Prostate gland (tissue), 2 donors: ENCODE results near the gene SCFD2.

Experiments
- POLR2A ChIP-seq: fragments of 450-650 bp; IDR thresholded peaks from one replicate; pipeline ENCODE4 v1.6.1; 2016; ENCODE audit warnings: antibody characterized with exemption, mild to moderate bottlenecking
- POLR2AphosphoS5 ChIP-seq: sonication (generic); formaldehyde crosslinking; IDR thresholded peaks from one replicate; pipeline ENCODE4 v1.6.1; 2017; ENCODE audit warnings: antibody characterized with exemption
- TF ChIP-seq, protein P1 (sequence below), 4 experiments: fragments of 200-600 bp in 2 of 4; fragments of 450-650 bp in 2 of 4; sonication (generic) in 2 of 4; IDR thresholded peaks; 1 replicate in 3 of 4; 2 replicates in 1 of 4; pipeline ENCODE4 v1.5.1; 2016 to 2019; ENCODE audit warnings: antibody characterized with exemption in 4 of 4, mild to moderate bottlenecking in 2 of 4, moderate library complexity in 2 of 4

DNA sequence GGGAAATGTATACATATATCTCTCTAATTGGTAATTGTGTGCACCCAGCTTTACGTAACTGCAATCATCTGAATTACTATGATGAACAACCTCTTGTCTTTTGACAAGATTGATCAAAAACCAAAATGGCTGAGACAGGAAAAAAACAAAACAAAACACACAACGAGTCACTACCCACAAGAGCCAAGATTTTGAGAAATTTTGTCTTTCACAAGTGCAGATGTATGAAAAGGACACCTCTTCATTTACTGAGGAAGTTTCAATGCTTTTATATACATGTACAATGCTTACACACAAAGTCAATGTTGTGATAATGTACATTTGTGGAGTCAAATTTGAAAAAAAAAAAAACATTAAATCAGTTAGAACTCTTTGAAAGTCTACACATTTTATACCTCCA is 224.6 kb downstream of the SCFD2 start:
- no peak for TF ChIP-seq POLR2A
- TF ChIP-seq, protein P1, sequence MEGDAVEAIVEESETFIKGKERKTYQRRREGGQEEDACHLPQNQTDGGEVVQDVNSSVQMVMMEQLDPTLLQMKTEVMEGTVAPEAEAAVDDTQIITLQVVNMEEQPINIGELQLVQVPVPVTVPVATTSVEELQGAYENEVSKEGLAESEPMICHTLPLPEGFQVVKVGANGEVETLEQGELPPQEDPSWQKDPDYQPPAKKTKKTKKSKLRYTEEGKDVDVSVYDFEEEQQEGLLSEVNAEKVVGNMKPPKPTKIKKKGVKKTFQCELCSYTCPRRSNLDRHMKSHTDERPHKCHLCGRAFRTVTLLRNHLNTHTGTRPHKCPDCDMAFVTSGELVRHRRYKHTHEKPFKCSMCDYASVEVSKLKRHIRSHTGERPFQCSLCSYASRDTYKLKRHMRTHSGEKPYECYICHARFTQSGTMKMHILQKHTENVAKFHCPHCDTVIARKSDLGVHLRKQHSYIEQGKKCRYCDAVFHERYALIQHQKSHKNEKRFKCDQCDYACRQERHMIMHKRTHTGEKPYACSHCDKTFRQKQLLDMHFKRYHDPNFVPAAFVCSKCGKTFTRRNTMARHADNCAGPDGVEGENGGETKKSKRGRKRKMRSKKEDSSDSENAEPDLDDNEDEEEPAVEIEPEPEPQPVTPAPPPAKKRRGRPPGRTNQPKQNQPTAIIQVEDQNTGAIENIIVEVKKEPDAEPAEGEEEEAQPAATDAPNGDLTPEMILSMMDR (IDR thresholded peaks at IDR 0.05), result no peak
- no peak for TF ChIP-seq POLR2AphosphoS5
